ENCODE results near the gene PCNT.

GRCh38 chr21:46334351-46335140, 10.6 kb downstream of the PCNT start:
- no peak for TF ChIP-seq CTCF (IDR thresholded peaks at IDR 0.05)
- no peak for TF ChIP-seq EZH2 (IDR thresholded peaks at IDR 0.05; ENCODE audit: borderline replicate concordance, insufficient read depth, low read depth, low read length, poor library complexity, severe bottlenecking)

Measured in B cell (primary cell).